Lower lobe of right lung (tissue), 2 donors: ENCODE measurements around the gene NHERF1. TPM values are rescaled to one million over a fixed set of nuclear protein-coding genes. Genes with fewer than 3 reads are reported as not detected.

ENCODE experiments used
- ATAC-seq, 2 donors: fragments of 200-7000 bp; cut with Tn5 transposase; one replicate each; pipeline ENCODE4 v1.9.1; 2020 to 2022; ENCODE audit warnings: mild to moderate bottlenecking in 2 of 2, moderate library complexity in 2 of 2
- DNase-seq: peaks from one replicate; pipeline ENCODE4 v3.0.0-alpha.2; 2020
- H3K27ac ChIP-seq: fragments of 200-600 bp; one replicate; pipeline ENCODE4 v1.8.0; 2022
- H3K27me3 ChIP-seq: fragments of 200-600 bp; one replicate; pipeline ENCODE4 v1.8.0; 2022; ENCODE audit warnings: low read depth
- H3K36me3 ChIP-seq: fragments of 200-600 bp; one replicate; pipeline ENCODE4 v1.8.0; 2022; ENCODE audit warnings: mild to moderate bottlenecking
- H3K4me1 ChIP-seq: fragments of 200-600 bp; one replicate; pipeline ENCODE4 v1.8.0; 2022
- H3K4me3 ChIP-seq: fragments of 200-600 bp; one replicate; pipeline ENCODE4 v1.8.0; 2022; ENCODE audit warnings: mild to moderate bottlenecking
- H3K9me3 ChIP-seq: fragments of 200-600 bp; one replicate; pipeline ENCODE4 v1.8.0; 2022
- intact Hi-C: fragments of 100-400 bp; cut with DNase I; formaldehyde crosslinking; loops from one replicate; pipeline ENCODE4 v1.11.0; 2022
- total RNA-seq: library from RNA; stranded (reverse); fragmentation: NEBNext Ultra II Directional; extraction: Animal tissue kit (Norgen Biotek cat#: 25700); gene quantifications from one replicate; pipeline ENCODE4 v1.2.1, GENCODE V29; 2021
- TF ChIP-seq, protein P1 (sequence below): fragments of 200-600 bp; IDR thresholded peaks from one replicate; pipeline ENCODE4 v1.8.0; 2022; ENCODE audit warnings: antibody characterized with exemption, mild to moderate bottlenecking
- donor health status: DM: no; HTN: yes; CAD: no; lungs with severe emphysema.

Gene NHERF1
- total RNA-seq, 1 donor from 2014 or later = 35.7 TPM

DNA sequence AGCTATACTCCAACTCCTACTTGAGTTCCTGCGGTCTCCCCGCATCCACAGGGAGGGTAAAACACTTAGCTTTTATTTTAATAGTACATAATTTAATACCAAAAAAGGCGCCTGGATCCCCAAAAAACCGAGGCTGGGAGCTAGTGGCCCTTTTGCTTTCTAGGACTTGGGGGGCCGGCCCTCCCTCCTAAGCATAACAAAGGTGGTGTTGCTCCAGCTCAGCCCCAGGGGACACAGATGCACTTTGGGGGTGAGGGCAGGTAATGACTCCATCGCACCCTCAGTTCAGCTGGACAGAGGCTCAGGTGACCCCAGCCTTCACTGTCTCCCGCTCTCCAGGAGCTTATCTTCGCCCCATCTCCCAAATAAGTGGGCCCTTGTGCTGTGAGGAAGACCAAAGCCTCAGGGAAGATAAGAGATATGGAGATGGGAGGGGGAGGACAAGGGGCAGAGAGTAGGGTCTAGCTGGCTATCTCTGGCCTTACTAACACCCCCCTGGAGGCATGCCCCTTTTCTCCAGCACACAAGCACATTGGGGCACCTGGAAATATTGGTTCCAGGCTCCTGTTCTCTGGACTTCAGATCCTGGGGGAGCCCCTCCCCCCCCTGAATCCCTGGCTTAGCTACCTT lies 2.8 kb upstream of the NHERF1 start:
- Histone ChIP-seq H3K27me3 (peaks cover 5% of the 10 kb centered on the region), H3K36me3 (no peaks in the 10 kb centered on the region), H3K4me1 (peaks cover 73% of the 10 kb centered on the region), H3K27ac (peak overlapping the region; percentile 76), H3K4me3 (no peak overlapping the region), H3K9me3 (no peaks in the 10 kb centered on the region)
- TF ChIP-seq, protein P1, sequence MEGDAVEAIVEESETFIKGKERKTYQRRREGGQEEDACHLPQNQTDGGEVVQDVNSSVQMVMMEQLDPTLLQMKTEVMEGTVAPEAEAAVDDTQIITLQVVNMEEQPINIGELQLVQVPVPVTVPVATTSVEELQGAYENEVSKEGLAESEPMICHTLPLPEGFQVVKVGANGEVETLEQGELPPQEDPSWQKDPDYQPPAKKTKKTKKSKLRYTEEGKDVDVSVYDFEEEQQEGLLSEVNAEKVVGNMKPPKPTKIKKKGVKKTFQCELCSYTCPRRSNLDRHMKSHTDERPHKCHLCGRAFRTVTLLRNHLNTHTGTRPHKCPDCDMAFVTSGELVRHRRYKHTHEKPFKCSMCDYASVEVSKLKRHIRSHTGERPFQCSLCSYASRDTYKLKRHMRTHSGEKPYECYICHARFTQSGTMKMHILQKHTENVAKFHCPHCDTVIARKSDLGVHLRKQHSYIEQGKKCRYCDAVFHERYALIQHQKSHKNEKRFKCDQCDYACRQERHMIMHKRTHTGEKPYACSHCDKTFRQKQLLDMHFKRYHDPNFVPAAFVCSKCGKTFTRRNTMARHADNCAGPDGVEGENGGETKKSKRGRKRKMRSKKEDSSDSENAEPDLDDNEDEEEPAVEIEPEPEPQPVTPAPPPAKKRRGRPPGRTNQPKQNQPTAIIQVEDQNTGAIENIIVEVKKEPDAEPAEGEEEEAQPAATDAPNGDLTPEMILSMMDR = no peak
- no peak for ATAC-seq
- intact Hi-C loops = no loop called here
- DNase-seq = peak; percentile 32

DNA sequence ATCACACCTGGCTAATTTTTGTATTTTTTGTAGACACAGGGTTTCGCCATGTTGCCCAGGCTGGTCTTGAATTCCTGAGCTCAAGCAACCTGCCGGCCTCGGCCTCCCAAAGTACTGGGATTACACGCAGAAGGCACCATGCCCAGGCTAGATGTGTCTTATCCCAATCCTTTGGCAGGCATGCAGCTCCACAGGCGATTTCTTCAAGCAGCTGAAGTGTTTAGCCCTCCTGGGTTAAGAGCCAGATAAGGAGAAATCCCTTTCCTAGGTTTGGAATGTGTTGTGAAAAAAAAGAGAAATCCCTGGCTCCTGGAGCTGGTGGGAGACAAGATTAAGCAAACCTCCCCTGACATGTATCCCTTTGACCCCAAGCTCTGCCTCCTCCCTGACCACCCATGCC lies 2.1 kb upstream of the NHERF1 start:
- H3K27ac ChIP-seq = peak overlapping the region; percentile 13
- H3K4me3 ChIP-seq = no peak overlapping the region
- no peak for DNase-seq
- H3K36me3 ChIP-seq = no peaks in the 10 kb centered on the region
- H3K27me3 ChIP-seq = no peaks in the 10 kb centered on the region
- no peak for ATAC-seq
- TF ChIP-seq, protein P1 = no peak
- H3K9me3 ChIP-seq = no peaks in the 10 kb centered on the region
- intact Hi-C loops = no loop called here
- peaks cover 81% of the 10 kb centered on the region for H3K4me1 ChIP-seq

DNA sequence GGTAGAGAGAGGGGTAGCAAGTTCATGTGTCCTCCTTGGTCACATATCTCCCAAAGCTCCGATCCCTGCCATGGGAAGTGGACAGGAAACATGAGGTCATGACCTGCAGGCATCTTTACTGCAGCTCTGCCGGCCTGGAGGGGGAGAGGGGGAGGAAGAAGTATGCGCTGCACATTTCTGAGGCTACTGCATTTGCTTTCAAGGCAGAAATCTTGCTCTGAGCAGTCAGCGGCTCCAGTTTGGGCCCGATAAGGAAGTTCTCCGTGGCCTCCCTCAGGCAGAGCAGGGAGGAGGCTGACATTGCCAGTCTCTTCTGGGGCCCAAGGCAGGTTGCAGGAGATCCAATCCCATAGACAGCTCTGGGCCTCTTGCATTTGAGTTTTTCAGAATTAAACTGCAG lies 1.5 kb upstream of the NHERF1 start:
- no peak overlapping the region for H3K4me3 ChIP-seq
- H3K27ac ChIP-seq = peak overlapping the region; percentile 63
- intact Hi-C loops = no loop called here
- no peaks in the 10 kb centered on the region for H3K9me3 ChIP-seq
- DNase-seq = peak; percentile 44
- H3K27me3 ChIP-seq = no peaks in the 10 kb centered on the region
- peaks cover 81% of the 10 kb centered on the region for H3K4me1 ChIP-seq
- TF ChIP-seq, protein P1 = no peak
- H3K36me3 ChIP-seq = no peaks in the 10 kb centered on the region
- no peak for ATAC-seq

DNA sequence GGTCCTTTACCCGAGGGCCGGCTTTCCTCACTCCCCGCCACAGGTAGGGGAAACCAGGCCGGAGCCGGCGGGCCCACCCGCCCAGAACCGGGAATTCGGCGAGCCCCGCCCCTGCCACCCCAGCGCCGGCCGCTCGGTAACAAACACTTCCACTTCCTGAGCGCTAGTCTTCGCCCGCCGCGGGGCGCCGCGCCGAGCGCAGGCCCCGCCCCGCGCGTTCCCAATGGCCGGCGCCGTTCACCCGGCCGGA lies 224 bp upstream of the NHERF1 start:
- no peaks in the 10 kb centered on the region for H3K36me3 ChIP-seq
- TF ChIP-seq, protein P1 = peak; percentile 7
- ATAC-seq = no peak
- H3K27me3 ChIP-seq = no peaks in the 10 kb centered on the region
- H3K9me3 ChIP-seq = no peaks in the 10 kb centered on the region
- H3K4me1 ChIP-seq = peaks cover 74% of the 10 kb centered on the region
- intact Hi-C loops = no loop called here
- DNase-seq = no peak
- H3K4me3 ChIP-seq = peak overlapping the region; percentile 98
- peak overlapping the region; percentile 89 for H3K27ac ChIP-seq

DNA sequence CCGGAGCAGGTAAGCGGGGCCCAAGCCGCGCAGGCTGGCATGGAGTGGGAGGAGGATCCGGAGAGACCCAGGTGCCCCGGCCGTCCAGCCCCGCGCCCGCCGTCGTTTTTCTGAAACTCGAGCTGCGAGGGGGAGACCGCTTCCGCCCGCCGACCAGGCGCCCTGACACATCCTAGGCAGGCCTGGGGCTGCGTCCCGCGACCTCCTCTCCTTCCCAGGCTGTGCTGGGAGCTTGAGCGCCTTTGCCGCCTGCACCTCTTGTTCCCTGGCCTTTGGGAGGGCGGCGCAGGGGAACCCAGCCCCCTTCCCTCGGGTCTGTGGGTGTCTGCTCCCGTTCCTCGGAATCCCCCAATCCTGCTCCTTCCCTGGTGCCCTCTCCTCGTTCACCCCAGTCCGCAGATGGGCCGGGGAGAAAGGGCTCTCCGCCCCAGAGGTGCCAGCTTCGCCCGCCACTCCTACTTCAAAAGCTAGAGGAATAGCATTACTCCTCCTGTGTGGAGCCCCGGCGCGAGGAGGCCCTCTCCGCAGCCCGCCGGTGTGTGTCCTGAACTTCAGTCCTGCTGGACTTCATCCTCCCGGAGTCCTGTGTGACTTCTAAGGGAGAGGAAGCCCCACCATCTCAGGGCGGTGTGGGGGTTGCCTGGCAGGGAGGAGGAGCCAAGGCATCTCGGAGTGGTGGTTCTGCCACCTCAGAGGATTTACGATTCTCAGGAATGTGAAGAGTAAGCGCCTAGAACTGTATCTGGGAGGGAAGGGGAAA lies 1.0 kb downstream of the NHERF1 start:
- Histone ChIP-seq H3K9me3 (no peaks in the 10 kb centered on the region), H3K4me1 (peaks cover 64% of the 10 kb centered on the region), H3K27ac (peak overlapping the region; percentile 89), H3K27me3 (no peaks in the 10 kb centered on the region), H3K4me3 (peak overlapping the region; percentile 98), H3K36me3 (no peaks in the 10 kb centered on the region)
- intact Hi-C loops = no loop called here
- TF ChIP-seq, protein P1 = no peak
- peak; percentile 5 for ATAC-seq
- DNase-seq = no peak
